DND-41 (cell line): ENCODE measurements around the gene DRC1.

Experiments used
- ATAC-seq: fragments of 200-7000 bp; cut with Tn5 transposase; 3 replicates; pipeline ENCODE4 v1.9.1; 2021; ENCODE audit warnings: low read depth; ENCODE audit not compliant: insufficient read depth
- DNase-seq: peaks from one replicate; pipeline ENCODE4 v3.0.0-alpha.2; 2020
- H2AFZ ChIP-seq: 2 replicates; pipeline ENCODE4 v1.6.0; 2012; ENCODE audit warnings: low read depth, low read length
- H3K27ac ChIP-seq: 2 replicates; pipeline ENCODE4 v1.5.1; 2012; ENCODE audit warnings: low read length, inconsistent platforms
- H3K27me3 ChIP-seq: fragments of 200-600 bp; sonication (generic); 2 replicates; pipeline ENCODE4 v1.6.0; 2012; ENCODE audit warnings: low read length, mild to moderate bottlenecking, inconsistent platforms; ENCODE audit not compliant: insufficient read depth, poor library complexity
- H3K36me3 ChIP-seq: 2 replicates; pipeline ENCODE4 v1.5.1; 2012; ENCODE audit warnings: low read length, inconsistent platforms; ENCODE audit not compliant: insufficient read depth
- H3K4me1 ChIP-seq: 2 replicates; pipeline ENCODE4 v1.5.1; 2012; ENCODE audit warnings: mild to moderate bottlenecking, low read length; ENCODE audit not compliant: insufficient read depth
- H3K4me2 ChIP-seq: 2 replicates; pipeline ENCODE4 v1.6.0; 2012; ENCODE audit warnings: mild to moderate bottlenecking, moderate library complexity, low read length, inconsistent platforms; ENCODE audit not compliant: insufficient read depth
- H3K4me3 ChIP-seq, 2 experiments: fragments of 200-600 bp in 1 of 2; shearing (Covaris generic) in 1 of 2; 2 replicates each; pipeline ENCODE4 v1.5.1; 2012 to 2016; ENCODE audit warnings: inconsistent platforms in 2 of 2, low read length in 2 of 2, mild to moderate bottlenecking in 2 of 2, low read depth in 1 of 2, moderate library complexity in 1 of 2
- H3K79me2 ChIP-seq: 2 replicates; pipeline ENCODE4 v1.6.0; 2012; ENCODE audit warnings: low read length, inconsistent platforms; ENCODE audit not compliant: insufficient read depth
- H3K9ac ChIP-seq: 2 replicates; pipeline ENCODE4 v1.6.0; 2012; ENCODE audit warnings: low read depth, mild to moderate bottlenecking, inconsistent platforms, low read length, moderate library complexity
- H3K9me3 ChIP-seq: 2 replicates; pipeline ENCODE4 v1.5.1; 2012; ENCODE audit warnings: low read length, moderate library complexity, mild to moderate bottlenecking, inconsistent platforms; ENCODE audit not compliant: insufficient read depth, severe bottlenecking
- H4K20me1 ChIP-seq: 2 replicates; pipeline ENCODE4 v1.6.0; 2012; ENCODE audit warnings: low read length; ENCODE audit not compliant: insufficient read depth
- EZH2 ChIP-seq: IDR thresholded peaks from 3 replicates; pipeline ENCODE4 v1.6.1; 2012; ENCODE audit warnings: borderline replicate concordance, low read depth, mild to moderate bottlenecking, moderate library complexity, low read length, inconsistent platforms; ENCODE audit not compliant: severe bottlenecking
- TF ChIP-seq, protein P1 (sequence below): IDR thresholded peaks from 2 replicates; pipeline ENCODE4 v1.5.1; 2012; ENCODE audit warnings: borderline replicate concordance, low read length, moderate library complexity, mild to moderate bottlenecking; ENCODE audit not compliant: poor library complexity, severe bottlenecking; ENCODE audit errors: extremely low read depth

The DRC1 gene

DNA sequence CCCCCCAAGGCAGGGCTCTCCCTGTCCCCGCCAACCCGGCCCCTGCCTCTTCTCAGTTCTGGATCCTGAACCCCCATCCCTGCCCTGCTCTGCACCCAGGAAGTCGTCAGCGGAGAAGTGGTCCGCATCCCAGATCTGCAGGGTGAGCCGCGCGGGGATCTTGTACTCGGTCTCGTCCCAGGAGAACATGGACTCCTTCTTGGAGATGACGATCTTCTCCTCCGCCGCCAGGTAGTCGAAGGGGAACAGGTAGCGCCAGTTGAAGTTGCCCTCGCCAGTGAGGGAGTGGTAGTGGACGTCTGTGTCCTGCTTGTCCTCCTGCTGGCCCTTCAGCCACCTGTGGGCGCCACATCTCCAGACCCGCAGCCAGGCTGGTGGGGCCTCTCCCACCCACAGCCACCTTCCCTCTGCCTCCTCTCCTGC lies 59.9 kb downstream of the DRC1 start:
- Histone ChIP-seq H3K9ac (no peak overlapping the region), H2AFZ (no peak overlapping the region), H3K9me3 (no peaks in the 10 kb centered on the region), H3K79me2 (no peaks in the 10 kb centered on the region), H3K27ac (no peak overlapping the region), H3K4me3 (no peak overlapping the region), H3K4me2 (no peak overlapping the region), H3K36me3 (no peaks in the 10 kb centered on the region), H4K20me1 (no peaks in the 10 kb centered on the region), H3K27me3 (no peaks in the 10 kb centered on the region), H3K4me1 (no peaks in the 10 kb centered on the region)
- TF ChIP-seq, protein P1, sequence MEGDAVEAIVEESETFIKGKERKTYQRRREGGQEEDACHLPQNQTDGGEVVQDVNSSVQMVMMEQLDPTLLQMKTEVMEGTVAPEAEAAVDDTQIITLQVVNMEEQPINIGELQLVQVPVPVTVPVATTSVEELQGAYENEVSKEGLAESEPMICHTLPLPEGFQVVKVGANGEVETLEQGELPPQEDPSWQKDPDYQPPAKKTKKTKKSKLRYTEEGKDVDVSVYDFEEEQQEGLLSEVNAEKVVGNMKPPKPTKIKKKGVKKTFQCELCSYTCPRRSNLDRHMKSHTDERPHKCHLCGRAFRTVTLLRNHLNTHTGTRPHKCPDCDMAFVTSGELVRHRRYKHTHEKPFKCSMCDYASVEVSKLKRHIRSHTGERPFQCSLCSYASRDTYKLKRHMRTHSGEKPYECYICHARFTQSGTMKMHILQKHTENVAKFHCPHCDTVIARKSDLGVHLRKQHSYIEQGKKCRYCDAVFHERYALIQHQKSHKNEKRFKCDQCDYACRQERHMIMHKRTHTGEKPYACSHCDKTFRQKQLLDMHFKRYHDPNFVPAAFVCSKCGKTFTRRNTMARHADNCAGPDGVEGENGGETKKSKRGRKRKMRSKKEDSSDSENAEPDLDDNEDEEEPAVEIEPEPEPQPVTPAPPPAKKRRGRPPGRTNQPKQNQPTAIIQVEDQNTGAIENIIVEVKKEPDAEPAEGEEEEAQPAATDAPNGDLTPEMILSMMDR = no peak
- no peak for TF ChIP-seq EZH2
- ATAC-seq (no peak), DNase-seq (no peak)

DNA sequence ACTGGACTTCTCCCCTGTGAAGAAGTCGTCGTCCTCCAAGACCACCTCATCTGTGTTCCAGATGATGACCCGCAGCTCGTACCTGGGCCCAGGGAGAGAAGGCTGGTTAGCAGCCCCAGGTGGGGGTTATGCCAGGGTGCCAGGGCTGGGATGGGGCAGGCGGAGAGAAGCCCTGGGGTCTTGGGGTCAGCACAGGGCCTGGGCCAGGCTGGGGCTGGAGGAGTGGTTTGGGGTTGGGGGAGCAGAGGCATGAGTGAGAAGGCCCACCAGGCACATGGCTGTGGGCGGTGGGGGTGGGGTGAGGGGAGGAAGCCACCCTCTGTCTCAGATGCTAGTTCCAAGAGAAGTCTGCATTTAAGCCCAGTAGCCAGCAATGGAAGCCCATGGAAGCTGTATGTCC lies 60.4 kb downstream of the DRC1 start:
- Histone ChIP-seq H3K4me1 (no peaks in the 10 kb centered on the region), H3K9me3 (no peaks in the 10 kb centered on the region), H4K20me1 (no peaks in the 10 kb centered on the region), H3K9ac (no peak overlapping the region), H3K27ac (no peak overlapping the region), H3K27me3 (no peaks in the 10 kb centered on the region), H2AFZ (no peak overlapping the region), H3K36me3 (no peaks in the 10 kb centered on the region), H3K4me2 (no peak overlapping the region), H3K4me3 (no peak overlapping the region), H3K79me2 (no peaks in the 10 kb centered on the region)
- DNase-seq = no peak
- TF ChIP-seq, protein P1 = no peak
- no peak for TF ChIP-seq EZH2
- ATAC-seq = no peak

DNA sequence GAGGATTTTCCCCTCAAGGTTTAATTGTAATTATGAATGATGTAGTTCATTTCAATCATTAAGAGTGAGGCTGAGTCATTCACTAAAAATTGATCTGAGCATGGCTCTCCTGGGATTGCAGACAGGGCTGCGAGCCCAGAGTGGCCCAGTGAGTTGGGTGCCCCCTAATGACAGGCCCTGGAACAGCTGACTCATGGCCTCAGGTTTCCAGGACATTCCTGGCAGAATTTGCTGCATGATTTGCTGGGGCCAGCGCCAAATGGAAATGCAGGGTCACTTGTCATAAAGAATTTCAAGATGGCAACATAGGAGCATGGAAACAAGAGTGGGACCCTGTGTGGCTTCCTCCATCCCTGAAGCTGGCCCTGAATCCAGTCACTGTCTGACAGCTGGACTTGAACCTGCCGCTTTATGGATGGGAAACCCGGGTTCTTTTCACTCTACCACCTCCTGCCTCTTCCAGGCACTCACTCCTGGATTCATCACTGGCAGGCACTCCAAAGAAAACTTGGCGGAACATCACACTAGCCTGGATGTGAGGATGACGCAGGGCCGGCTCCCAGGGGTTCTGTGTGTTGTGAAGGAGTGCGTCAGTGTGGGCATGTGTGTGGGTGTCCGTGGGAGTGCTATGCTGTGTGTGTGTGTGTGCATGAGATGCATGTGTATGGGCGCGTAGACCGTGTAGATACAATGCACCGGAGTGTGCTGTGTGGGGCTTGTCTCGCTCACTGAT lies 61.0 kb downstream of the DRC1 start:
- no peaks in the 10 kb centered on the region for H4K20me1 ChIP-seq
- no peak for TF ChIP-seq EZH2
- TF ChIP-seq, protein P1 = peak; percentile 57
- DNase-seq = peak; percentile 20
- H2AFZ ChIP-seq = no peak overlapping the region
- H3K4me3 ChIP-seq = no peak overlapping the region
- H3K9ac ChIP-seq = no peak overlapping the region
- H3K4me1 ChIP-seq = no peaks in the 10 kb centered on the region
- no peak for ATAC-seq
- H3K79me2 ChIP-seq = no peaks in the 10 kb centered on the region
- H3K9me3 ChIP-seq = no peaks in the 10 kb centered on the region
- no peaks in the 10 kb centered on the region for H3K27me3 ChIP-seq
- no peak overlapping the region for H3K4me2 ChIP-seq
- H3K36me3 ChIP-seq = no peaks in the 10 kb centered on the region
- no peak overlapping the region for H3K27ac ChIP-seq
